ENCODE data around the gene PDHX. TPM values are rescaled to one million over a fixed set of nuclear protein-coding genes. Genes with fewer than 3 reads are reported as not detected.

The PDHX gene
- total RNA-seq, 1 donor from 2014 or later: 40.3 TPM

DNA sequence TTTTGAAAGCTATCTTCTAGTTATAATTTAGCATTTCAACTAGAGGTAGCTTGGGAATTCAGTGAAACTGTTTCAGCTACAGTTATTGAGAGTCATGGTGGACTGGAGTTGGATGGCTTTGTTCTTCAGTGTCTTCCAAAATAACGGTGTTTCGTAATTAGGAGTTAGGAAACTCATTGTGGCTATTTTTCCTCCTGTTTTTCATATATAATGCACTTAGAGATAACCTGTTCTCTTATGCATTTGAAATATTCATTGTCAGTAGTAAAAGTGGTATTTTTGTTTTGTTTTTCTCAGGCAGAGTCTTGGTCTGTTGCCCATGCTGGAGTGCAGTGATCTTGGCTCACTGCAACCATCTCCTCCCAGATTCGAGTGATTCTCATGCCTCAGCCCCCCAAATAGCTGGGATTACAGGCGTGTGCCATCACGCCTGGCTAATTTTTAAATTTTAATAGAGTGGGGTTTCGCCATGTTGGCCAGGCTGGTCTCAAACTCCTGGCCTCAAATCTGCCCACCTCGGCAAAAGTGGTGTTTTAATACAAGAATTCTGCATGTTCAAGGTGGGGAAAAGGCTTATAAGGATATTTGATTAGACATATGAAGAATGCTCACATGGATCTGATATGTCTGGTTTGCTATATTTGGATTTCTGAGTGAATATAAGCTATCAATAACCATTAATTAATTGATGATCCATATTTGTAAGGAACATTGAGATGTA is 12.7 kb downstream of the PDHX start:
- H3K27ac Mint-ChIP-seq: peak overlapping the region; percentile 30
- DNase-seq (ENCODE audit: extremely low spot score, unreplicated experiment): no peak
- no peak overlapping the region for H3K4me3 Mint-ChIP-seq
- no peaks in the 10 kb centered on the region for H3K9me3 Mint-ChIP-seq
- H3K27me3 Mint-ChIP-seq: no peaks in the 10 kb centered on the region
- H3K4me1 Mint-ChIP-seq (ENCODE audit: unreplicated experiment): peaks cover 28% of the 10 kb centered on the region
- TF ChIP-seq, protein P1, sequence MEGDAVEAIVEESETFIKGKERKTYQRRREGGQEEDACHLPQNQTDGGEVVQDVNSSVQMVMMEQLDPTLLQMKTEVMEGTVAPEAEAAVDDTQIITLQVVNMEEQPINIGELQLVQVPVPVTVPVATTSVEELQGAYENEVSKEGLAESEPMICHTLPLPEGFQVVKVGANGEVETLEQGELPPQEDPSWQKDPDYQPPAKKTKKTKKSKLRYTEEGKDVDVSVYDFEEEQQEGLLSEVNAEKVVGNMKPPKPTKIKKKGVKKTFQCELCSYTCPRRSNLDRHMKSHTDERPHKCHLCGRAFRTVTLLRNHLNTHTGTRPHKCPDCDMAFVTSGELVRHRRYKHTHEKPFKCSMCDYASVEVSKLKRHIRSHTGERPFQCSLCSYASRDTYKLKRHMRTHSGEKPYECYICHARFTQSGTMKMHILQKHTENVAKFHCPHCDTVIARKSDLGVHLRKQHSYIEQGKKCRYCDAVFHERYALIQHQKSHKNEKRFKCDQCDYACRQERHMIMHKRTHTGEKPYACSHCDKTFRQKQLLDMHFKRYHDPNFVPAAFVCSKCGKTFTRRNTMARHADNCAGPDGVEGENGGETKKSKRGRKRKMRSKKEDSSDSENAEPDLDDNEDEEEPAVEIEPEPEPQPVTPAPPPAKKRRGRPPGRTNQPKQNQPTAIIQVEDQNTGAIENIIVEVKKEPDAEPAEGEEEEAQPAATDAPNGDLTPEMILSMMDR (conservative IDR thresholded peaks at IDR 0.05): no peak
- H3K36me3 Mint-ChIP-seq: peaks cover 10% of the 10 kb centered on the region

DNA sequence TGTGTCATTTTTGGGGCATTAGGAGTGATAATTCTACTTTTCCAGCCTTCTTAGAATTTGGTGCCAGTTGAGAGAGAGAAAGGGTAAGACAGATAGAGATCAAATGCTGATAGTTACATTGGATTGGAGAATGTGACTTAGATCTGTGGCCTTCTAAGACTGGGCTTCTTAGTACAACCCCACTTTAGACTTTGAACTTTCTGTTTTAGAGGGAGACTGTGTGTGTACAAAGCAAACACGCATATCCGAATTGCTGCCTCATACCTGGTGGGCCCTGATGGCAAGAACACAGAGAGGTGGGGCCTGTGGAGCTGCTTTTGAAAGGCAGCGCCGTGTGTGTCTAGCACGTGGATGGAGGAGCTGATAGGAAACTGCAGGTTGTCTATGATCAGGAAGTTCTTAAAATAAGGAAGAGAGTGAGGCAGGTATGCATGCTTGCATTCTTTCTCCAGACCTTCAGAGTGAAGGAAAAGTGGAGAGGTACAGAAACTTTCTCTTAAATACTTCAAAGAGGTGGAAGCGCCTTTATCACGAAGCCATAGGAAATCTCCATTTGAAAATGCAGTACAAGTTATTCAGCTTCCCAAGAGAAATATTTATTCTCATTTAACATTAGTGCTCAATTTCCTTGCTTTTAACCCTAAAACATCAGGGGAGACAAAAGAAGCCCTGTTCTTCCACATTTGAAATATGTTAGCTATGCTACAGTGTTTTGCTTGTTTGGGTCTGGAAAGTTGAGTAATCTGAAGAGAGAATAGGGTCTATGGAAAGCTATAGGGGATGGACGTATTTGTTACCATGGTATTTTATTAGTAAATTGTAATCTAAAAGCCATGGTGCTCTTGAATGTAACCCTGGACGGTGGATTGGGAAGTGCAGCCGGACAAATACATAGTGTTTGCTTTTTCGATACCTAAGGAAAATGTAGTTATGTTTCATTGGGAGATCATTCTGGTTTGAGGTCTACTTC is 13.7 kb downstream of the PDHX start:
- no peak for DNase-seq (ENCODE audit: extremely low spot score, unreplicated experiment)
- Mint-ChIP-seq H3K36me3 (peaks cover 12% of the 10 kb centered on the region), H3K27ac (peak overlapping the region; percentile 30), H3K4me1 (ENCODE audit: unreplicated experiment) (peaks cover 28% of the 10 kb centered on the region), H3K9me3 (no peaks in the 10 kb centered on the region), H3K4me3 (peak overlapping the region; percentile 12), H3K27me3 (no peaks in the 10 kb centered on the region)
- TF ChIP-seq, protein P1 (conservative IDR thresholded peaks at IDR 0.05): no peak

DNA sequence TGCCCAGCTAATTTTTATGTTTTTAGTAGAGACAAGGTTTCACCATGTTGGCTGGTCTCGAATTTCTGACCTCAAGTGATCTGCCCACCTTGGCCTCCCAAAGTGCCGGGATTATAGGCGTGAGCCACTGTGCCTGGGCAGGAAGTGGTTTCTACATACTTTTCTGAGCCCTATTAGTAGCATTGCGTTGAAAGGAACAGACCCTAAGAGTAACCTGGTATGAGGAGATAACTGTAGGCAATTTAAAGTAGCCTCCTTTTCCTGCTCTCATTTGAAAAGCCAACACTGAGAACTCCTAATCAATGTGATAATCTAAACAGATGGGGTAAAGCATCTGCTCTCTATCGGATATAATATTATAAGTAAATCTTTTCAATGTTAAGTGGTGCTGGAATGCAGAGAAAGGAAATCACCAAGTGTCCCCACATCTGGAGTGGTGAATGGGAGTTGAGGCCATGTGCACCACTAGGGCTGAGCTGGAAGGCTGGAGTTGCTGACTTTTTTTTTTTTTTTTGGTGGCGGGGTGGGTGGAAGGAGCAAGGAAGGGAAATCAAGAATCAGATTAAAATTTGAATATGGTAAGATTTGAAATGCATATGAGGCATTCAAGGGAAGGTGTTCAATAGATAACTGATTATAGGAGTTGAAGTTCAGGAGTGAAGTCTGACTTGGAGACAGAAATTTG is 20.7 kb downstream of the PDHX start:
- DNase-seq (ENCODE audit: extremely low spot score, unreplicated experiment): no peak
- Mint-ChIP-seq H3K27me3 (no peaks in the 10 kb centered on the region), H3K4me1 (ENCODE audit: unreplicated experiment) (no peaks in the 10 kb centered on the region), H3K27ac (no peak overlapping the region), H3K36me3 (peaks cover 30% of the 10 kb centered on the region), H3K4me3 (no peak overlapping the region), H3K9me3 (no peaks in the 10 kb centered on the region)
- TF ChIP-seq, protein P1 (conservative IDR thresholded peaks at IDR 0.05): no peak

DNA sequence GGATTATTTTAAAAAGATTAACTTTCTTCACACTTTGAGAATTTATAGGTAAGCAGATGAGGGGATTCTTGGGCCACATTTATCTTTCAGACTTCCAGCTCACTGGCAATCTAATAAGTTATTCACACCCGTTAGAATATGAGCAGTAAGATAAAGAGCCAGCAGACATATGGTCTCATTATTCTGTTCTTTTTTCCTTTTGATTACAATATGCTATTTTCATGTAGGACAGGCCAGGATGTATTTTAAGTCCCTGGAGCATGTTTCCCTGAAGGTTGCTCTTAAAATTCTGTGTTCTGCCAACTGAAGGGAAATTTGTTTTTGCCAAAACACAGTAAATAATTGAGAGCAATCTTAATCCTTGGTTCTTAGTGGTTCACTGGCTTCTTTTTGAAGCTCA is 22.2 kb downstream of the PDHX start:
- TF ChIP-seq, protein P1 (conservative IDR thresholded peaks at IDR 0.05): no peak
- Mint-ChIP-seq H3K27me3 (no peaks in the 10 kb centered on the region), H3K9me3 (no peaks in the 10 kb centered on the region), H3K27ac (no peak overlapping the region), H3K4me3 (no peak overlapping the region), H3K36me3 (peaks cover 31% of the 10 kb centered on the region), H3K4me1 (ENCODE audit: unreplicated experiment) (no peaks in the 10 kb centered on the region)
- DNase-seq (ENCODE audit: extremely low spot score, unreplicated experiment): no peak

DNA sequence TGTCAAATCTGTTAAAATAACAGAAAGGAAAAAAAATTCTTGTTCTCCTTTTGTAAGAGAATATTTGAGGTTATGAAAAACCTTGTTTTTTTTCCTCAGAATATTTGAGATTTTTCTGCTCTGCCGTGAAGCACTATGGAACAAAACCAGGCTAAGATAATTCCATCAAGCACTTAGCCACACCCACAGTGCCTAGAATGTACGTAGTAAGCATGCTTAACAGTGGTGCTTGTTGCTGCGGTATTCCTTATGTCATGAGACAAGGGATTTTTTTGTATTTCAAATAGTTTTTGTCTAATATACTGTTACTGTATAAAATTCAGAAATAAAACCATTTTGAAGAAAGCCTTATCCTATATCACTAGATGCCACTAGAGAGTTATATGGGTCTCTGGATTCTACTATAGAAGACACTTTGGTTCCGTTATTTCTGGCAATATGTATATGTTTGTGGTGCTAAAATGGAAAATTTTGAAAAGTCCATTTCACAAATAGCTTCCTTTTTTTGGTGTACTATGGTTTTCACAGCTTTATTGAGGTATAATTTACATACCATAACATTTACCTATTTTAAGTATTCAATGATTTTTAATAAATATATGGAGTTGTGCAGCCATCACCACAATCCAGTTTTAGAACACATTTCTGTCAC is 23.7 kb downstream of the PDHX start:
- no peak overlapping the region for H3K4me3 Mint-ChIP-seq
- TF ChIP-seq, protein P1 (conservative IDR thresholded peaks at IDR 0.05): no peak
- no peaks in the 10 kb centered on the region for H3K4me1 Mint-ChIP-seq (ENCODE audit: unreplicated experiment)
- H3K36me3 Mint-ChIP-seq: peaks cover 34% of the 10 kb centered on the region
- no peaks in the 10 kb centered on the region for H3K9me3 Mint-ChIP-seq
- H3K27me3 Mint-ChIP-seq: no peaks in the 10 kb centered on the region
- H3K27ac Mint-ChIP-seq: no peak overlapping the region
- DNase-seq (ENCODE audit: extremely low spot score, unreplicated experiment): no peak
